Right renal pelvis (tissue), 4 donors: ENCODE measurements around the gene TNIK. TPM values are rescaled to one million over a fixed set of nuclear protein-coding genes. Genes with fewer than 3 reads are reported as not detected.
"Not testable (repeated sequence)": the region's sequence is repeated elsewhere in the genome, so short reads cannot be mapped to it uniquely, and the experiment has no call there.

Source experiments
- DNase-seq, 4 donors: peaks; one replicate each; pipeline ENCODE4 v3.0.0-alpha.2; 2013; ENCODE audit warnings: low read depth in 4 of 4, low spot score in 3 of 4, missing footprints in 1 of 4
- polyA plus RNA-seq, 4 donors: library from polyadenylated mRNA; unstranded; fragments of 120-200 nt; gene quantifications; one replicate each; pipeline ENCODE4 v1.2.1, GENCODE V29; 2013; ENCODE audit not compliant: insufficient read length in 4 of 4

TNIK gene
- polyA plus RNA-seq, 4 donors: 16.1 to 21.5 (median 18.6) TPM

DNA sequence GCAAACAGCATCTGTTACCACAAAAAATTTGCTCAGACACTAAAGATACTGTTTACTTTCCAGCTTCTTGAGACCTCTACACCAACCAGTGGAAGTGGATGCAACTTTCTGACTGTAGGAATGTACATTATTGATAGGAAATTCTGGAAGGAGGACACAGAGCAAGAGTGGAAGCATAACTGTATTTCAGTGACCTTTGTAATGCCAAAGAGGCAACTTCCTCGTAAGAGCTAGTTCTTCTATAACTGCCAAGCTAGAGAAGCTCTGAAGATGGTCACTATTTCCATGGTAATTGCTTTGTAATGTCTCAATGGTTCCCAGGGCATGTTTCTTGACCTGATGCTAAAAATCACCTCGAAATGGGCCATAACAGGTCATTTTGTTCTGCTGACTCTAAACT lies 337.3 kb downstream of the TNIK start:
- no peak for DNase-seq

- no peak for DNase-seq
Measured at GRCh38 chr3:171122240-171122639, 338.0 kb downstream of the TNIK start.

GRCh38 chr3:171121801-171122200 lies 338.4 kb downstream of the TNIK start:
- DNase-seq: no peak

DNA sequence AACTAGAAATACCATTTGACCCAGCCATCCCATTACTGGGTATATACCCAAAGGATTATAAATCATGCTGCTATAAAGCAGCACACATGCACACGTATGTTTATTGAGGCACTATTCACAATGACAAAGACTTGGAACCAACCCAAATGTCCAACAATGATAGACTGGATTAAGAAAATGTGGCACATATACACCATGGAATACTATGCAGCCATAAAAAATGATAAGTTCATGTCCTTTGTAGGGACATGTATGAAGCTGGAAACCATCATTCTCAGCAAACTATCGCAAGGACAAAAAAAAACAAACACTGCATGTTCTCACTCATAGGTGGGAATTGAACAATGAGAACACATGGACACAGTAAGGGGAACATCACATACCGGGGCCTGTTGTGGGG lies 340.8 kb downstream of the TNIK start:
- not testable (repeated sequence) for DNase-seq

GRCh38 chr3:171118993-171119392 lies 341.2 kb downstream of the TNIK start:
- not testable (repeated sequence) for DNase-seq

DNA sequence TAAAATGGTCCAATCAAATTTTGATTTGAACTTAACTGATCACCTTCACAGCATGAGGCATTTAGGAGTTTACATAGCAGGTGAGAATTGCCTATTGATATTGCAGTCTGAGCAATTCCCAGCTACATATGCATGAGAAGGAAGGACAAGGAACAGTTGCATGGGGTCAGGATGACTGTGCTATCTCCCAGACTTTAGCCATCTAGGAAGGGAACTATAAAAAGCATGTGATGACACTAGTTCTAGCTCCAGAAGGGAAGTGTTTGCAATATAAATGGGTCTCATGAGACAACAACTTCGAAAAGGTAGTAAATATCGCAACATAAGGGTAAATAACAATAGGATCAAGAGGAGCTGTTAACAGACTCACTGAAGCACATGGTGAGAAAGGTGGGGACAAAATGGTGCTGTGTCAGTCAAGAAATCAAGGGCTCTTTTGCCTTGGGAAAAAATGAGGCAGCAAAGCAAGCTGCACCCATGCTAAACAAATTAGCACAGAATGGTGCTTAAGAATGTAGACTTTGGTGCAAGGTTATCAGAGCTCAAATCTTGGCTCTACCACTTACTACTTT lies 343.3 kb downstream of the TNIK start:
- no peak for DNase-seq

GRCh38 chr3:171116365-171116764 lies 343.8 kb downstream of the TNIK start:
- no peak for DNase-seq

GRCh38 chr3:171115667-171116066 lies 344.5 kb downstream of the TNIK start:
- DNase-seq: no peak

- DNase-seq: no peak
Measured at GRCh38 chr3:171113716-171114115, 346.5 kb downstream of the TNIK start.

DNA sequence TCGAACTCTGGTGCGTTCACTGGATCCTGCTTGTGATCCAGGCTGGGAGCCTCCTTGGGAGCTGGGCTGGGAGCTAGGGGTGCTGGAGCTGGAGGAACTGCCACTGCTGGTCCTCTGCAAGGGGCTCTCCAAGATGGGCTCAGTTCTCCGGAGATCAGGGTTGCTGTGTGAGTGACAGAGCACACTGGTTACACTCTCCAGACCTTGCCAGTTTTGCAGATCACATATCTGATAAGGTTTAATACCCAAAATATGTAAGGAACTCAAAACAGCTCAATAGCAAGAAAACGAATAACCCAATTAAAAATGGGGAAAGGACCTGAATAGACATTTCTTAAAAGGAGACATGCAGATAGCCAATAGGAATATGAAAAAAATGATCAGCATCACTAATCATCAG lies 349.5 kb downstream of the TNIK start:
- no peak for DNase-seq

- no peak for DNase-seq
Measured at GRCh38 chr3:171108066-171108465, 352.1 kb downstream of the TNIK start.

- DNase-seq: no peak
Measured at GRCh38 chr3:171103185-171103584, 357.0 kb downstream of the TNIK start.

- no peak for DNase-seq
Measured at GRCh38 chr3:171101982-171102641, 358.1 kb downstream of the TNIK start.

DNA sequence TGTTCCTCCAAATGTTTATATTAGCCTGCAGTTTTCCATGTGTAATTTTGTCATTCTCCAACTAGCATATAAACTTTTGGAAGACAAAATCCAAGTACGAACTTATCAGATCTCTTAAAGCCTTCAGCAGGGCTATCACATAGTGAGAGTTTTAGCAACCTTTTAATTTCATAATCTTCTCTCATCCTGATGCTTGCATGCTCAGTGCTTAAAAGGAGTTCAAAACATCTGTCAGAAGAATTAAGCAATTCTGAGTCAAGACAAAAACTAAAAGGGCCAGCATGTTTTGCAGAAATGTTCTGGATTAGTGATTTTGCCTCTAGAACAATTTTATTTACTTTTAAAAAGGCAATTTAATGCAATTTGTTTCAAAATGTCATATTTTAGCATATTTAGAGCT lies 360.3 kb downstream of the TNIK start:
- no peak for DNase-seq

- DNase-seq: no peak
Measured at GRCh38 chr3:171095063-171095462, 365.1 kb downstream of the TNIK start.

DNA sequence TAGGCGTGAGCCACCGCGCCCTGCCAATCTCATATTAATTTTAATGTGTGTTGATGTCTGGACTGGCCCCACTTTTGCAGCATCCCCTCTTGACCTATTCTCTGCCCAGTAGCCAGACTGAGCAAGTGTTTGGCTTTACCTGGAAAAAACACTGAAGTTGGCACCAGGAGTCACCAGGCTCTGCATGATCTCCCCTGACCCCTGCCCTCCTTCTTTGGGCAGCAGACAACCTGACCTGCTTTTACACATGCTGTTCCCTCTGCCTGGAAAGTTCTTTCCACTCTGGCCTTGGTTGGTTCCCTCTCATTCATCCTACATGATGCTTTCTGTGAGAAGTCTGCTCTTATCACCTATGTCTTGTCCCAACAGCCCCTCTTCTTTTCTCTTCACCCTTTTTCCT lies 365.8 kb downstream of the TNIK start:
- DNase-seq: no peak

GRCh38 chr3:171093462-171093861 lies 366.7 kb downstream of the TNIK start:
- DNase-seq: no peak

GRCh38 chr3:171092467-171092911 lies 367.7 kb downstream of the TNIK start:
- DNase-seq: no peak

DNA sequence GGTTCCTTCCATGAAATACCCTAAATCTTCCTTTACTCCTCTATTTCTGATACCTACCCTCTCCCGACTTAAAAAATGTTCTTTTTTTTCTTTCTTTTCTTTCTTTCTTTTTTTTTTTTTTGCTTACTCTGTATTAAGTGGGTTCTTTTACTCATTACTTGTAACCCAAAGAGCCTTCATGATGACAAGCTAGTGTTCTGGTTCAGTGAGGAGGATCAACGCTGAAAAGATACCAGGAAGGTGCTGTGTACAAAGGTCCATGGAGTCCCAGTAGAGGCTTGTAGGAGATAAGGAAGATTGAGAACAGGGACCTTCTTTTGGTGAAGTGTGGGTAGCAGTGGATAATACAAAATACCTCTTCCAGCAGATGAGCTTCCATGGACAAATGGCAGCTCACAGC lies 369.9 kb downstream of the TNIK start:
- DNase-seq: no peak

GRCh38 chr3:171088964-171089754 lies 371.0 kb downstream of the TNIK start:
- DNase-seq: no peak

GRCh38 chr3:171088496-171088895 lies 371.7 kb downstream of the TNIK start:
- no peak for DNase-seq

DNA sequence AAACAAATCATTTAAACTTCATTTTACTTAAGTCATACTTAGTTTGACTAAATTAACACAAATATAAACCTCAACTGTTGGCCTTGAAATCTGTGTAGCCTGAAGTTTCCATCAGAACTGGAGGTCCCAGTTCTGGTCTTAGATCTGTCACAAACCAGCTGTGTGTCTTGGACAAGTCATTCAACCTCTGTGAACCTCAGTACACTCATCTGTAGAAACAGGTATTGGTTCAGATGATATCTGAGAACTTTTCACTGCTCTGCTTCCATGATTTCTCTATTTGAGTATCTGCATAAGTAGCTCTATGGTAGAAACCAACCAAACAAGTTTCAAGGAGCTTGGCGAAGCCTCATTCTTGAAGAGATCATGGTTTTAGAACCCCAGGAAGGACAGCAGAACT lies 373.3 kb downstream of the TNIK start:
- no peak for DNase-seq
